Measurements from ENCODE around the gene NFATC3. TPM values are rescaled to one million over a fixed set of nuclear protein-coding genes. Genes with fewer than 3 reads are reported as not detected.

NFATC3 gene
- total RNA-seq, 1 donor from 2014 or later: 20.9 TPM

DNA sequence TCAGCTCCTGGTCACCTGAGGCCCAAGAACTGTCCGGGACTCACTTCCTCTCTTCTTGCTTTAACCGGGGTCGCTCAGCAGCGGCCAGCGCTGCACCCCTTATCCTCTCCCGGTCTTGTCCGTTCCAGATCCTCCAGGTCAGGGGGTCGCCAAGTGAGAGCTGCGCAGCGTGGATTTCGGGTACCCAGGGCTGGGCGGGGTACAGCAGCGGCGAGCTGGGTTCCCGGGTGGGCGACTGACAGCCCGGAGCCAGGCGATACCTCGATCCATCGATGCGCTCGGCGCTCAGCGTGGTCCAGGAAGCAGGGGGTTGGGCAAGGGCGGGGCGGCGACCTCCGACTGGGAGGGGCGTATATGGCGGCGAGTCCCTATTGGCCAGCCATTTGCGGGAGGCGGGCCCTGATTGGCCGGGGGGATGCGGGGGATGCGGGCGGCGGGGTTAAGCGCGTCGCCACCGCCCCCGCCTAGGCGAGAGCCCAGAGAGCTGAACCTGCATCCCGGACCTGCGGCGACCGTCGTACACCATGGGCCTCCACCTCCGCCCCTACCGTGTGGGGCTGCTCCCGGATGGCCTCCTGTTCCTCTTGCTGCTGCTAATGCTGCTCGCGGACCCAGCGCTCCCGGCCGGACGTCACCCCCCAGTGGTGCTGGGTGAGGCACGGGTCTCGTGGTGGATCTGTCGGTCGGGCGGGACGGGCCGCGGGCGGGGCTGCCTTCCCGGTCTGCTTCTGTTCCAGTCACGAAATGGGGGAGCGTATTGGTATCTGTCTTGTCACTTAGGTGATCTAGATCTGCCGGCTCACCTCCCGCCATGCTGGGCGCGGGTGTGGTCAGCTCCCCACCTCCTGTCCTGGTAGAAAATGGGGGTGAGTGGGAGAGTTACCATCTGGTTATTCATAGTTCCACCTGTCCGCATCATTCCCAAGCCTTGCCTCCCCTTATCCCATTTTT, 160.0 kb downstream of the NFATC3 start, which contains the start of gene PLA2G15:
Gene PLA2G15, plus strand, starts transcription at position 471 of the 951 bp plus-strand sequence. Its CDS starts 54 bp downstream, at position 525.
- Histone ChIP-seq H3K27ac (replicated peaks) (peak within 1 kb of the TSS; percentile 93), H3K4me3 (peak within 1 kb of the TSS; percentile 84), H3K27me3 (ENCODE audit: low read depth) (no peaks in the 10 kb centered on the region), H3K36me3 (peaks cover 18% of the 10 kb centered on the region), H3K9me3 (replicated peaks) (no peaks in the 10 kb centered on the region), H3K4me1 (peaks cover 62% of the 10 kb centered on the region)
- TF ChIP-seq, protein P1, sequence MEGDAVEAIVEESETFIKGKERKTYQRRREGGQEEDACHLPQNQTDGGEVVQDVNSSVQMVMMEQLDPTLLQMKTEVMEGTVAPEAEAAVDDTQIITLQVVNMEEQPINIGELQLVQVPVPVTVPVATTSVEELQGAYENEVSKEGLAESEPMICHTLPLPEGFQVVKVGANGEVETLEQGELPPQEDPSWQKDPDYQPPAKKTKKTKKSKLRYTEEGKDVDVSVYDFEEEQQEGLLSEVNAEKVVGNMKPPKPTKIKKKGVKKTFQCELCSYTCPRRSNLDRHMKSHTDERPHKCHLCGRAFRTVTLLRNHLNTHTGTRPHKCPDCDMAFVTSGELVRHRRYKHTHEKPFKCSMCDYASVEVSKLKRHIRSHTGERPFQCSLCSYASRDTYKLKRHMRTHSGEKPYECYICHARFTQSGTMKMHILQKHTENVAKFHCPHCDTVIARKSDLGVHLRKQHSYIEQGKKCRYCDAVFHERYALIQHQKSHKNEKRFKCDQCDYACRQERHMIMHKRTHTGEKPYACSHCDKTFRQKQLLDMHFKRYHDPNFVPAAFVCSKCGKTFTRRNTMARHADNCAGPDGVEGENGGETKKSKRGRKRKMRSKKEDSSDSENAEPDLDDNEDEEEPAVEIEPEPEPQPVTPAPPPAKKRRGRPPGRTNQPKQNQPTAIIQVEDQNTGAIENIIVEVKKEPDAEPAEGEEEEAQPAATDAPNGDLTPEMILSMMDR (IDR thresholded peaks at IDR 0.05; ENCODE audit: borderline replicate concordance): no peak
- DNase-seq: peak; percentile 99
- intact Hi-C loops (cut with micrococcal nuclease): no loop called here

DNA sequence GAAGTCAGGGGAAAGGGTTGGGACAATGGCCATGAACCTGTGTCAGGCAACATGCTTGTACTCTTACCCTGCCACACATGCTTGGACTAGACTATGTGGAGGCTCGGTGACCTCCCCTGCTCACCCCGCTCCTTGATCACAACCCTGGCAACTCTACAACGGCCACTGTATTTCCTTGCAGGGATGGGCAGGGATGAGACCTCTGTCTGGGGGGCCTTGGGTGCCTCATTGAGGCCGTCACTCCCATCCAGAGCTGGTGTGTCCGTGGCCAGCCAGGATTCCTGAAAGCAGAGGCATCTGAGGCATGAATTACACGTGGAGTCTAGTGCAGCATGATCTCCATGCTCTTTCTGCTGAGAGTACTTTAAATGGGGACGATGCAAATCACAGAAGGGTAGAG, 161.0 kb downstream of the NFATC3 start:
- Histone ChIP-seq H3K27me3 (ENCODE audit: low read depth) (no peaks in the 10 kb centered on the region), H3K36me3 (peaks cover 27% of the 10 kb centered on the region), H3K9me3 (replicated peaks) (no peaks in the 10 kb centered on the region), H3K4me1 (peaks cover 69% of the 10 kb centered on the region), H3K4me3 (peak overlapping the region; percentile 84), H3K27ac (replicated peaks) (peak overlapping the region; percentile 93)
- intact Hi-C loops (cut with micrococcal nuclease): no loop called here
- DNase-seq: no peak
- TF ChIP-seq, protein P1 (IDR thresholded peaks at IDR 0.05; ENCODE audit: borderline replicate concordance): no peak

DNA sequence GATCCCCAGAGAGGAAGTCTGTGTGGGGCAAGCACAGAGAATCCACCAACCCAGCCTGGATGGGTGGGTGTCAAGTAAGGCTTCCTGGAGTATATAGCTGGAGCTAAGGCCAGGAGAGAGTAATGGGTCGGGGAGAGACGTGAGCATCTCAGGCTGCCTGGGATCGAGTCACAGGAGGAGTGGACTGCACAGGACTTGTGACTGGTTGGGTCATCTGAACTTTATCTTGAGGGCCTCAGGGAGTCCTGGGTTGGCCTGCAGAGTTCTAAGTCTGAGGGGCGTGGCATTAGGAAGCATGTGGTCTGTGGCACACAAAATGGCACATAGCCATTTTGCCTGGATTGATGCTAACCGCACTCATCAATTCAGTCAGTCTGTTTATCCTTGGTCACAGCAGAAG, 161.5 kb downstream of the NFATC3 start:
- TF ChIP-seq, protein P1 (IDR thresholded peaks at IDR 0.05; ENCODE audit: borderline replicate concordance): no peak
- H3K27ac ChIP-seq (replicated peaks): peak overlapping the region; percentile 93

DNA sequence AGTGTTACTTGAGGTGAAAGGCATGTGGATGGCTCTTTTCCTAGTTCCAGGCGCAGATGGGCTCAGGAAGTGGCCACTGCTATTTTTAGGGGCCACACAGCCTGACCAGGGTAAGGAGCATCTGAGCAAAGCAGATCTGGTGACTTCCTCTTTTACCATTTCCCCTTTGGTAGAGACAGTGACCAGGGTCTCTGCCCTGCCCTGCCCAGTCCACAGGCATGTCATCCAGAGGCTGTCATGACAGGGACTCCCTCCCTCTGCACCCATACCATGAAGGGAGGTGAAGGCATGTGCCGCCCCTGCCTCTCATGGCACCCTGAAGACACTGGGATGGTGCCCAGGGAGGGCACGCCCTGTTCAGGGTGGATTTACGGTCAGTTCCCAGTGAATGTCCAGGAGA, 162.2 kb downstream of the NFATC3 start:
- Histone ChIP-seq H3K9me3 (replicated peaks) (no peaks in the 10 kb centered on the region), H3K27me3 (ENCODE audit: low read depth) (no peaks in the 10 kb centered on the region), H3K36me3 (peaks cover 32% of the 10 kb centered on the region), H3K27ac (replicated peaks) (peak overlapping the region; percentile 93), H3K4me1 (peaks cover 80% of the 10 kb centered on the region), H3K4me3 (peak overlapping the region; percentile 84)
- TF ChIP-seq, protein P1 (IDR thresholded peaks at IDR 0.05; ENCODE audit: borderline replicate concordance): no peak
- intact Hi-C loops (cut with micrococcal nuclease): no loop called here
- DNase-seq: no peak

More for the DNA sequence above, 161.5 kb downstream of the NFATC3 start:
- intact Hi-C loops (cut with micrococcal nuclease): no loop called here
- DNase-seq: no peak
- Histone ChIP-seq H3K36me3 (peaks cover 30% of the 10 kb centered on the region), H3K4me3 (peak overlapping the region; percentile 84), H3K27me3 (ENCODE audit: low read depth) (no peaks in the 10 kb centered on the region), H3K4me1 (peaks cover 75% of the 10 kb centered on the region), H3K9me3 (replicated peaks) (no peaks in the 10 kb centered on the region)

DNA sequence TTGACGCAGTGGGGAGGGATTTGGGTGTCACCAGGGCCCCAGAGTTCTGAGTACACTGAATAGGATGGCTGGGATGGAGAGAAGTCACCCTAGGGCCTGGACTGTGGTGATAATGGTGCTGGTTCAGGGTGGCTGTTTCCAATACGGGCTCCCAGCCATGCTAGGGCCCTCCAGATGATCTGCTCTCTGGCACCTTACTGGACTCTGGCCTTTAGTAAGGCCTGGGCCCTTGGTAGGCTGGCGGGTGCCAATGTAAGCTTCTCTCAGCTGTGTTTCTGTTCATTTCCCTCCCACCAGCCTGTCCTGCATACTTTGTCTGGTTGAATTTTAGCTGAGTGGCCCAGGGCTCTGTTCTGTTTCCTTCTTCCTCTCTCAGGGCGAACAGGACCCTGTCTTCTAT, 162.8 kb downstream of the NFATC3 start:
- Histone ChIP-seq H3K36me3 (peaks cover 36% of the 10 kb centered on the region), H3K9me3 (replicated peaks) (no peaks in the 10 kb centered on the region), H3K27ac (replicated peaks) (peak overlapping the region; percentile 93), H3K27me3 (ENCODE audit: low read depth) (no peaks in the 10 kb centered on the region), H3K4me3 (peak overlapping the region; percentile 84), H3K4me1 (peaks cover 85% of the 10 kb centered on the region)
- intact Hi-C loops (cut with micrococcal nuclease): no loop called here
- no peak for DNase-seq
- TF ChIP-seq, protein P1 (IDR thresholded peaks at IDR 0.05; ENCODE audit: borderline replicate concordance): no peak

All from left ventricle myocardium inferior (tissue), 1 donor.